Fibroblast of villous mesenchyme (primary cell): Measurements from ENCODE around the gene PIGA. TPM values are rescaled to one million over a fixed set of nuclear protein-coding genes. Genes with fewer than 3 reads are reported as not detected.

Experiments used
- DNase-seq: peaks from one replicate; pipeline ENCODE4 v3.0.0-alpha.2; 2010; ENCODE audit warnings: low read depth
- H3K4me3 ChIP-seq: 2 replicates; pipeline ENCODE4 v1.5.1; 2011; ENCODE audit warnings: low read depth, mild to moderate bottlenecking, low read length
- total RNA-seq: library from RNA; depleted of rRNA; stranded (reverse); fragments of >200 nt; gene quantifications from 2 replicates; pipeline ENCODE4 v1.2.3, GENCODE V29; 2012
- TF ChIP-seq, protein P1 (sequence below): IDR thresholded peaks from 2 replicates; pipeline ENCODE4 v1.5.1; 2012; ENCODE audit warnings: low read depth, mild to moderate bottlenecking, low read length; ENCODE audit not compliant: insufficient read depth

PIGA gene, protein sequence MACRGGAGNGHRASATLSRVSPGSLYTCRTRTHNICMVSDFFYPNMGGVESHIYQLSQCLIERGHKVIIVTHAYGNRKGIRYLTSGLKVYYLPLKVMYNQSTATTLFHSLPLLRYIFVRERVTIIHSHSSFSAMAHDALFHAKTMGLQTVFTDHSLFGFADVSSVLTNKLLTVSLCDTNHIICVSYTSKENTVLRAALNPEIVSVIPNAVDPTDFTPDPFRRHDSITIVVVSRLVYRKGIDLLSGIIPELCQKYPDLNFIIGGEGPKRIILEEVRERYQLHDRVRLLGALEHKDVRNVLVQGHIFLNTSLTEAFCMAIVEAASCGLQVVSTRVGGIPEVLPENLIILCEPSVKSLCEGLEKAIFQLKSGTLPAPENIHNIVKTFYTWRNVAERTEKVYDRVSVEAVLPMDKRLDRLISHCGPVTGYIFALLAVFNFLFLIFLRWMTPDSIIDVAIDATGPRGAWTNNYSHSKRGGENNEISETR
- total RNA-seq, result 7.1 and 9.9 TPM in 2 replicates

DNA sequence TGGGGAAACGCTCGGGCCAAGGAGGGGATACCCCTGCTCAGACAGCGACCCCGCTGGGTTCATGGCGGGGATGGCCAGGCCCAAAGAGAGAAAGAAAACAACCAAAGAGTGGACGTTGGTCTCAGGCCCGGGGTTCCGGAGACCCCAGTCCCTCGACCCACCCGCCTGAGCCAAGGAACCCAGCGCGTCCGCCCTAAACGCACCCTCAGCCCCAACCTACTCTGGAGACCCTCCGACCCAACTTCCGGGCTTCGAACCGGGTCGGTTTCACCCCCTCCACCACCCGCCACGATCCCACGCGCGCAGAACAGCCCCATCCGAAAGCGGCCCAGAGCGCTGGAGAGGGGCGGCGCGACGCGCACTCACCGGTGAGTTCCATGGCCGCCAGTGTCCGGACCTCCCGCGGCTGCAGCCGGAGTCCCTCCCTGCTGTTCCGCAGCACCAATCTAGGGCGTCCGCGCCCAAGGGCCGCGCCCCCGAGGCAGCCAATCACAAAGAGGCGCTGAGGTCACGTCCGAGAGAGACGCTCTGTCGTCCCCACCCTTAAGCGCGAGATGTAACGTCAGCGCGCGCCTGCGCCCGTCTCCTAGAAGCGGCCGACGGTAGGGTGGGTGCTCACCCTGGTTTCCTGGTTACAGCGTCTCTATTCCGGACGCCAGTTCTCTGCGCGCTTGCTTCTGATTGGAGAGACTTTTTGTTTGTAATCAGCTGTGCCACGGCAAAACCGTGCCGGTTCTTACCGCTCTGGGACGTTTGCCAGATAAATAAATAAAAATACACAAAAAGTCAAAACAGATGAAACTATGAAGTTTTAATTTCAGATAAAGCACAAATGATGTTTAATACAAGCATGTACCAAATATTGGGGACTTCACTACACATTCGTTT is at the start of gene PIGA:
Gene PIGA, minus strand, starts transcription at position 389 of the 888 bp plus-strand sequence. CDS start 3,593 bp downstream, outside the sequence.
- TF ChIP-seq, protein P1, sequence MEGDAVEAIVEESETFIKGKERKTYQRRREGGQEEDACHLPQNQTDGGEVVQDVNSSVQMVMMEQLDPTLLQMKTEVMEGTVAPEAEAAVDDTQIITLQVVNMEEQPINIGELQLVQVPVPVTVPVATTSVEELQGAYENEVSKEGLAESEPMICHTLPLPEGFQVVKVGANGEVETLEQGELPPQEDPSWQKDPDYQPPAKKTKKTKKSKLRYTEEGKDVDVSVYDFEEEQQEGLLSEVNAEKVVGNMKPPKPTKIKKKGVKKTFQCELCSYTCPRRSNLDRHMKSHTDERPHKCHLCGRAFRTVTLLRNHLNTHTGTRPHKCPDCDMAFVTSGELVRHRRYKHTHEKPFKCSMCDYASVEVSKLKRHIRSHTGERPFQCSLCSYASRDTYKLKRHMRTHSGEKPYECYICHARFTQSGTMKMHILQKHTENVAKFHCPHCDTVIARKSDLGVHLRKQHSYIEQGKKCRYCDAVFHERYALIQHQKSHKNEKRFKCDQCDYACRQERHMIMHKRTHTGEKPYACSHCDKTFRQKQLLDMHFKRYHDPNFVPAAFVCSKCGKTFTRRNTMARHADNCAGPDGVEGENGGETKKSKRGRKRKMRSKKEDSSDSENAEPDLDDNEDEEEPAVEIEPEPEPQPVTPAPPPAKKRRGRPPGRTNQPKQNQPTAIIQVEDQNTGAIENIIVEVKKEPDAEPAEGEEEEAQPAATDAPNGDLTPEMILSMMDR, result no peak
- peak; percentile 96 for DNase-seq
- H3K4me3 ChIP-seq, result peak within 1 kb of the TSS; percentile 79

GRCh38 chrX:15384304-15384703 is 49.0 kb upstream of the PIGA start, which contains the start of gene VEGFD:
TSS of gene VEGFD (minus strand) at chrX:15384413. CDS start at chrX:15383946, 467 bp downstream.
- TF ChIP-seq, protein P1, result no peak
- H3K4me3 ChIP-seq, result no peak within 1 kb of the TSS
- DNase-seq, result peak; percentile 58

- no peak overlapping the region for H3K4me3 ChIP-seq
- TF ChIP-seq, protein P1, result peak; percentile 16
- DNase-seq, result no peak
Measured at GRCh38 chrX:15382813-15383212, 47.5 kb upstream of the PIGA start.

DNA sequence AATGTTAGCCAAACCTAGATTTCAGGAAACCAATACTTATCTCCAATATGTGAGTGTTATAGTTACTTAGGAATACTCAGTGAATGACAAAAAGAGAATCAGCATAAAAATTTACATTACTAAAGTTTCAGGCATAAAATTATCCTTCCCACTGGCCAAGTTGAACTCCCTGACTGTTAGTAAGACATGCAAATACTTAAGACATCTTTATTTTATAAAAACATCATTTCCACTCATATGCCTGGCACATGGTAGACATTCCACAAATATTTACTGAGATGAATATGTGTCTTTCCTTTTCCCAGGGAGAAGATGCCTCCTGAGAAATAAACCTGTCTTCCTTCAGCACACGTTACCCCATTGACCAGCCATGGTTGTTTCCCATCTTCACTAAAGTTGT is 41.6 kb upstream of the PIGA start:
- H3K4me3 ChIP-seq, result no peak overlapping the region
- peak; percentile 2 for DNase-seq
- TF ChIP-seq, protein P1, result no peak

GRCh38 chrX:15373976-15374375 is 38.7 kb upstream of the PIGA start:
- DNase-seq, result no peak
- TF ChIP-seq, protein P1, result no peak
- no peak overlapping the region for H3K4me3 ChIP-seq

GRCh38 chrX:15366506-15367352 is 31.4 kb upstream of the PIGA start:
- H3K4me3 ChIP-seq, result no peak overlapping the region
- no peak for DNase-seq
- TF ChIP-seq, protein P1, result no peak
